Body of pancreas (tissue), 4 donors: ENCODE measurements around the gene GRIA4. TPM values are rescaled to one million over a fixed set of nuclear protein-coding genes. Genes with fewer than 3 reads are reported as not detected.

Source experiments
- ATAC-seq: fragments of 150-250 bp; one replicate; pipeline ENCODE4 v1.9.1; 2016
- DNase-seq, 4 donors: peaks; one replicate each; pipeline ENCODE4 v3.0.0-alpha.2; 2019
- H3K27ac ChIP-seq, 4 donors: fragments of 200-600 bp; sonication (generic); 1 replicate in 3 of 4; 2 replicates in 1 of 4; pipeline versions ENCODE4 v1.5.1 to v1.6.1; 2016 to 2019; ENCODE audit warnings: mild to moderate bottlenecking in 1 of 4, mixed read lengths in 1 of 4, moderate library complexity in 1 of 4
- H3K27me3 ChIP-seq, 2 donors: fragments of 200-600 bp; sonication (generic); one replicate each; pipeline ENCODE4 v1.6.0; 2016; ENCODE audit warnings: mild to moderate bottlenecking in 1 of 2
- H3K36me3 ChIP-seq, 2 donors: fragments of 200-600 bp; sonication (generic); replicated peaks in 1 of 2; 2 replicates each; pipeline ENCODE4 v1.5.1; 2016; ENCODE audit warnings: low read depth in 2 of 2; ENCODE audit not compliant: insufficient read depth in 1 of 2
- H3K4me1 ChIP-seq: fragments of 200-600 bp; sonication (generic); one replicate; pipeline ENCODE4 v1.6.0; 2016
- H3K4me3 ChIP-seq, 2 donors: fragments of 200-600 bp; sonication (generic); 1 replicate in 1 of 2; 2 replicates in 1 of 2; pipeline ENCODE4 v1.5.1; 2016 to 2019
- H3K9me3 ChIP-seq, 3 donors: fragments of 200-600 bp; sonication (generic); 1 replicate in 2 of 3; 2 replicates in 1 of 3; pipeline ENCODE4 v1.5.1; 2016
- POLR2A ChIP-seq, 3 donors: fragments of 450-650 bp; IDR thresholded peaks; one replicate each; pipeline ENCODE4 v1.6.1; 2016; ENCODE audit warnings: antibody characterized with exemption in 3 of 3, mild to moderate bottlenecking in 2 of 3
- WGBS, 2 donors: methylation state at CpG; one replicate each; pipeline ENCODE4 v1.1.5; 2017; 5-methylcytosine and 5-hydroxymethylcytosine counted together
- intact Hi-C: fragments of 100-400 bp; cut with DNase I; formaldehyde crosslinking; loops from one replicate; pipeline ENCODE4 v1.15.1; 2023
- total RNA-seq, 2 donors: library from RNA; depleted of rRNA; stranded (reverse); fragments of >200 nt; gene quantifications; one replicate each; pipeline ENCODE4 v1.1.0, GENCODE V29; 2016
- TF ChIP-seq, protein P1 (sequence below), 7 experiments: fragments of 450-650 bp in 4 of 7; fragments of 200-600 bp in 3 of 7; sonication (generic) in 3 of 7; IDR thresholded peaks; one replicate each; pipeline ENCODE4 v1.5.1; 2016 to 2019; ENCODE audit warnings: antibody characterized with exemption in 7 of 7

Gene GRIA4
- total RNA-seq, 2 donors from 2014 or later, result 0.26 TPM; not detected in 1

DNA sequence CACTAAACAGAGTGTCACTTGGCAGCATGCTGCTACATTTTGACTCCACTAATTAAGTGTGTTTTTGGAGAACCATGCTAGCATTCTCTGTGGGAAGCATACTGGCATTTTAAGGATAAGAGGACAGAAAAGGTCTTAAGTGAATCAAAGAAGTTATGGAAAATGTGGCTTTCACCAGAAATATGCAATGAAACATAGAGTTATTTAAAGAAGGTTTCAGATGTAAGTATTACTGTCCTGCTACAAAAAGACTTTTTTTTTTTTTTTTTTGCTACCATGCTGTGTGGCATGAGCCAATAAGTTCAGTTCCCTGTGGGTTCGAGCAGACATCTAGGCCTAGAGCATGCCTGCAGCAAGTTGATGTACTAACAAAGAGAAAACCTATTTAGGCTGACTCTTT lies 224.6 kb downstream of the GRIA4 start:
- no peak for ATAC-seq
- WGBS, 2 donors, result 68 to 84% methylated on average over 1 of the region's 1 CpG
- intact Hi-C loops, result no loop called here
- H3K4me3 ChIP-seq, result no peak overlapping the region
- TF ChIP-seq, protein P1, sequence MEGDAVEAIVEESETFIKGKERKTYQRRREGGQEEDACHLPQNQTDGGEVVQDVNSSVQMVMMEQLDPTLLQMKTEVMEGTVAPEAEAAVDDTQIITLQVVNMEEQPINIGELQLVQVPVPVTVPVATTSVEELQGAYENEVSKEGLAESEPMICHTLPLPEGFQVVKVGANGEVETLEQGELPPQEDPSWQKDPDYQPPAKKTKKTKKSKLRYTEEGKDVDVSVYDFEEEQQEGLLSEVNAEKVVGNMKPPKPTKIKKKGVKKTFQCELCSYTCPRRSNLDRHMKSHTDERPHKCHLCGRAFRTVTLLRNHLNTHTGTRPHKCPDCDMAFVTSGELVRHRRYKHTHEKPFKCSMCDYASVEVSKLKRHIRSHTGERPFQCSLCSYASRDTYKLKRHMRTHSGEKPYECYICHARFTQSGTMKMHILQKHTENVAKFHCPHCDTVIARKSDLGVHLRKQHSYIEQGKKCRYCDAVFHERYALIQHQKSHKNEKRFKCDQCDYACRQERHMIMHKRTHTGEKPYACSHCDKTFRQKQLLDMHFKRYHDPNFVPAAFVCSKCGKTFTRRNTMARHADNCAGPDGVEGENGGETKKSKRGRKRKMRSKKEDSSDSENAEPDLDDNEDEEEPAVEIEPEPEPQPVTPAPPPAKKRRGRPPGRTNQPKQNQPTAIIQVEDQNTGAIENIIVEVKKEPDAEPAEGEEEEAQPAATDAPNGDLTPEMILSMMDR (IDR thresholded peaks at IDR 0.05), result no peak
- TF ChIP-seq POLR2A (IDR thresholded peaks at IDR 0.05), result no peak
- no peak for DNase-seq
- H3K4me1 ChIP-seq, result no peaks in the 10 kb centered on the region
- no peaks in the 10 kb centered on the region for H3K27me3 ChIP-seq
- H3K27ac ChIP-seq, result no peak overlapping the region
- H3K36me3 ChIP-seq, result no peaks in the 10 kb centered on the region
- no peaks in the 10 kb centered on the region for H3K9me3 ChIP-seq

DNA sequence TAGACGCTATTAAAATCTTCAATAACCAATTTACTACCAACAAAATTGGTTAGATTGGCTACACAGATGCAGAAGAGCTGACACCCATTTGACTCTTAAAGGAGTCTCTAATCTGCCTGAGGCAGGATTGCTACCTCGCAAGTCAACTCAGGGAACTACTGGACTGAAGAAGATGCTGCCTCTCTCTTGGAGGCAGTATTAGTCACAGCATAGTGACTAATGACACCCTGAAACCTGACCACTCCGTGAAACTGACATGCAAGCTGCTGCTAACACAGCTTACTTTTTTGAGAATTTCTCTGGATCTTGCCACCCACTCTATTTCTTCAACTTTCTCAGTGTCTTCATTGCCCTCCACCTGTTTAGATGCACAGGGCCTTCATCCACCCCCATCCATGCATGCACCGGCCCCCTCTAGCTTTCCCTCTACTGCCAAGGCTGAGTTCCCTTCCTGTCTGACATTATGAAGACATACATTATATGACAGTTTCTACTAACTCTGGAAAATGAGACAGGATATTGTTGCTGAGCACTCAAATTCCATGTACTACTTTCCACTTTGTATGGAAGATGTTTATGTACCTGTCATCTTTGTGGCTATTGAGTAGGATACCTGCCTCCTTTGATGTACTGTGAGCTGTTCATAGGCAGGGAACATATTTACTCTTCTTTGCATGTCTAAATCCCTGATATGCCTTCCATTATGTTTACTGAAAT lies 229.0 kb downstream of the GRIA4 start:
- no peak for ATAC-seq
- no peak overlapping the region for H3K4me3 ChIP-seq
- H3K27ac ChIP-seq, result no peak overlapping the region
- H3K36me3 ChIP-seq, result no peaks in the 10 kb centered on the region
- TF ChIP-seq, protein P1 (IDR thresholded peaks at IDR 0.05), result no peak
- no peak for TF ChIP-seq POLR2A (IDR thresholded peaks at IDR 0.05)
- H3K9me3 ChIP-seq, result no peaks in the 10 kb centered on the region
- no peaks in the 10 kb centered on the region for H3K4me1 ChIP-seq
- 68 to 78% methylated on average over 4 of the region's 4 CpGs for WGBS, 2 donors
- no peak for DNase-seq
- intact Hi-C loops, result no loop called here
- no peaks in the 10 kb centered on the region for H3K27me3 ChIP-seq

DNA sequence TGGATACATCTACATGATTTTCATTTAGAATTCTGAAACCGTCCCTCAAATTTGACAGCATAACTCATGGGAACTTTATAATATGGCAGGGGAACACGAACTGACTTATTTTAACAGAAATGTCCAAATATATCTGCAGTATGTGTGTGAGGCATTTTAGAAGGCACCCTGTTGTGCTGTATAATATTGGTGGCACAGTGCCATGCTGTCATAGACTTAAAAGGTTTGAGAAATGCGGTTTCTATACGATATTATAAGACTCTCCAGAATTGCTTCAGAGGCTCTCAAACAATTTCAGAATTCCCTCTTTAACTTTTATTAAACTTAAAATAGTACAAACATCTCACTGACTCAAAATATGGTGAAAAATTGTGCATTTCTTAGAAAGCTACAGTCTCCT lies 230.5 kb downstream of the GRIA4 start:
- intact Hi-C loops, result no loop called here
- Histone ChIP-seq H3K27ac (no peak overlapping the region), H3K9me3 (no peaks in the 10 kb centered on the region), H3K36me3 (no peaks in the 10 kb centered on the region), H3K4me3 (no peak overlapping the region), H3K4me1 (no peaks in the 10 kb centered on the region), H3K27me3 (no peaks in the 10 kb centered on the region)
- no peak for DNase-seq
- 66 to 71% methylated on average over 4 of the region's 4 CpGs for WGBS, 2 donors
- TF ChIP-seq, protein P1 (IDR thresholded peaks at IDR 0.05), result no peak
- no peak for TF ChIP-seq POLR2A (IDR thresholded peaks at IDR 0.05)
- ATAC-seq, result no peak

DNA sequence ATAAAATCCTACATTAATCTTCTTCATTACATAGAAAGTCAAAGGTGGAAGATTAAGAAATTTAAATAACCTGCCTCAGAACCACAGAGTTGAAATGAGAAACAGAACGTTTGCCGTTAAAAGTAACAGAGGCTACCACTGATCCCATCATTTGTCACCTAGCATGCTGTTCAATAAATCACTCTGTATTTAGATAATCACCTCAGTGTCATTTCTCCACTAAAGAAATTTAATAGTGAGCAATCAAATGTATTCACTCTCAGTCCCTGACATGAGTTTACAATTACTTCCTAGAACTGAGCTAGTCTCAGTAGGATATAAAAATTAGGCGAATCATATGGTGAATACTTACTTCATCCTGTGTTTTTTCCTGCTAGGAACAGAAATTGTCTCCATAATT lies 242.5 kb downstream of the GRIA4 start:
- Histone ChIP-seq H3K4me1 (no peaks in the 10 kb centered on the region), H3K9me3 (no peaks in the 10 kb centered on the region), H3K27me3 (no peaks in the 10 kb centered on the region), H3K27ac (no peak overlapping the region), H3K36me3 (no peaks in the 10 kb centered on the region), H3K4me3 (no peak overlapping the region)
- DNase-seq (no peak), ATAC-seq (no peak)
- intact Hi-C loops, result no loop called here
- TF ChIP-seq, protein P1 (IDR thresholded peaks at IDR 0.05), result no peak
- TF ChIP-seq POLR2A (IDR thresholded peaks at IDR 0.05), result no peak
- WGBS, 2 donors, result 47 to 62% methylated on average over 3 of the region's 3 CpGs

DNA sequence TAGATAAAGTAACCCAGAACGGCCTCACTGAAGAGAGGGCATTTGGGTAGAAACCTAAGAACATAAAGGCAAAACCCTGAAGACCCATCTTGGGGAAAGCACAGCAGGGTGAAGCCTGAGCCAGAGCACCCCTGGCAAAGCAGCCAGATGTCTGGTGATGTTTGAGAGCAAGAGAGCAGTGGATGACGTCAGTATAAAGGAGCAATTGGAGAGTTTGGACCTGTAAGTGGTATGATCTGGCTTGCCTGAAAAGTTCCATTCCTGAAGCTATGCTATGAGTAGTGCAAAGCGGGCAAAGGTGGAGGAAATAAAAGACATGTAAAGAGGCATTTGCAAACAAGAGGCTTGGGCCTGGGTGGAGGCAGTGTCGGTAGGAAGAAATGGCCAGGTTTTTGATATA lies 244.4 kb downstream of the GRIA4 start:
- no peaks in the 10 kb centered on the region for H3K9me3 ChIP-seq
- no peak for TF ChIP-seq POLR2A (IDR thresholded peaks at IDR 0.05)
- TF ChIP-seq, protein P1 (IDR thresholded peaks at IDR 0.05), result no peak
- ATAC-seq, result no peak
- no peak for DNase-seq
- no peak overlapping the region for H3K4me3 ChIP-seq
- no peaks in the 10 kb centered on the region for H3K36me3 ChIP-seq
- no peaks in the 10 kb centered on the region for H3K4me1 ChIP-seq
- intact Hi-C loops, result no loop called here
- WGBS, 2 donors, result 81 to 83% methylated on average over 4 of the region's 4 CpGs
- H3K27ac ChIP-seq, result no peak overlapping the region
- no peaks in the 10 kb centered on the region for H3K27me3 ChIP-seq
